ENCODE data around the gene MED25.

Gene MED25

DNA sequence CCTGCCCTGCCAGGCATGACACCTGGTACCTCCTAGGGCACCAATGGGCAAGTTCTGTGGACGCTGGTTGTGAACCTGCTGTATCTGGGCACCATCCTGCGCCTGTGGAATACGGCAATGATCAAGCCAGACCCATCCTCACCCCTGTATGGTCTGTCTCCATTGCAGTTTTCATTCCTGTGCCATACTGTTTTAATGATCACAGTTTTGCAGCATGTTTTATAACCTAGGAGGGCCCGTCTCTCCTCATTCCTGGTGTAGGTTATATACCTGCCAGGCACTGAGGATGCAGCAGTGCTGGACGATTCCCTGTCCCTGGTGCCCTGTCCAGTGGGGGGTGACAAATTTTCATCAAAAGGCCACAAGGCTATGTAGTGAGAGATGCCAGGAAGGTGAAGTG is 65.0 kb downstream of the MED25 start:
- no peak for DNase-seq (ENCODE audit: low read depth in 3 of 3, low spot score in 1 of 3)

DNA sequence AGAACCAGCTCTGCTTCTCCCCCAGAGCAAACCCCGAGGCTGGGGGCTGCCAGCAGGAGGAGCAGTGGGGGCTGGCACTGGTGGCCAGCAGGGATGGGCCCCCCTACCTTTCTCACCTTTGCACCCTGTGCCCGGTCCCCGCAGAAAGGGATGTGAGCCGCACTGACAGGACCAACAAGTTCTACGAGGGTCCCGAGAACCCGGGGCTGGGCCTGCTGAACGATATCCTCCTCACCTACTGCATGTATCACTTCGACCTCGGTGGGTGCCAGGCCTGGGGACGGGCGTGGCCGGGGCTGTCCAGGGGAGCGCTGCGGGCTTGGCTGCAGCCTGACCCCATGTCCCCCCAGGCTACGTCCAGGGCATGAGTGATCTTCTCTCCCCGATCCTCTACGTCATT is 66.0 kb downstream of the MED25 start:
- no peak for DNase-seq (ENCODE audit: low read depth in 3 of 3, low spot score in 1 of 3)

DNA sequence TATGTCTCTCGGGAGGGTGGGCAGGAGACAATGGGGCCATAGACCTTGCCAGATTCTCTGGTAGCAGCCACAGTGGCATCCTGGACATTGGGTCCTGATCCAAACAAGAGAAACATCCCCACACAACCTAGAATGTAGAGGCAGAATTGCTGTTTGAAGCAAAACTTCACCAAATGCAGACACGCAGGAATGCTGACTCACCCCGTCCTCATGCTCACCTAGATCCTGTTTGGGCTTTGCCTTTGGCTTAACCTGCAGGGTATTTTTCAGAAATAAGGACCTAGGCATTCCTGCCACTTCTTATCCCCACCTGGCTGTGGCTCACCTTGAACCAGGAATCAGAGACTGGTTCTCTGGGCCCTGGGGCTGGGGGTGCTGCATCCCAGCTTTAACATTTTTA is 66.7 kb downstream of the MED25 start:
- no peak for DNase-seq (ENCODE audit: low read depth in 3 of 3, low spot score in 1 of 3)
